AG08395 (cell line): ENCODE data around the gene RAPGEF4.

Source experiments
- DNase-seq: peaks from one replicate; pipeline ENCODE4 v3.0.0; 2012; ENCODE audit warnings: mixed read lengths, low spot score

The RAPGEF4 gene

DNA sequence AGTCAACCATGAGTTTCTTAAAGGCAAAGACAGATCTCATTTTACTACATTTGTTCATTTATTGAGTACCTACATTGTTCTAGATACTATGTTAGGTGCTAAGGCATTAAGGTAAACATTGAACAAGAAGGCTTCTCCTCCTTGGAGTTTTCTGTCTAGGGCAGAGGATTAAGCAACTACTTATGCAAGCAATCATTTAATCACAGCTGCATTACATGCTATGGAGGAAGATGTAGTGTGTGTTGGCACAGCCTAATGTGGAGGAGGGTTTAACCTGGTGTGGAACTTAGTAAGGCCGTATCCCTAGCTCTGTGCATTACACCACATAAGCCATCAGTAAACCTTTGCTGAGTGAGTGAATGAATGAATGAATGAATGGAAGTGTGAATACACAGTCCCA is 233.5 kb downstream of the RAPGEF4 start:
- no peak for DNase-seq

DNA sequence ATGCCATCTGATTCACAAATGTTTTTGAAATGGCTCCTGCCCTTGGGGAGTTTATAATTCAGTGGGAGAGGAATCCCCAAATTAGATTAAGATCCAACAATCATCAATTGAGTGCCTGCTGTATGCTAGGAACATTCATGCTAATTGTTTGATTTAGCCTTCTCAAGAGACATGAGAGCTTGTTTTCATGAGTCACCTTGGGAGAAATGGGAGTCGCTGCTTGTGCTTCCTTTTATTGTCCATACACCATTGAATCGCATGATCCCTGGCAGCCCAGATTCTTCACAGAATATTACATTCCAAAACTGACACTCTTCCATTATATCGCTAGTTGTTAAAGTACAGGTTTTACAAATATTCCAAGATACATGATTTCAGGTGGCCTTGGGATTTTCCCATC is 234.0 kb downstream of the RAPGEF4 start:
- DNase-seq, result no peak

GRCh38 chr2:172970660-172971059 is 235.0 kb downstream of the RAPGEF4 start:
- DNase-seq, result no peak

DNA sequence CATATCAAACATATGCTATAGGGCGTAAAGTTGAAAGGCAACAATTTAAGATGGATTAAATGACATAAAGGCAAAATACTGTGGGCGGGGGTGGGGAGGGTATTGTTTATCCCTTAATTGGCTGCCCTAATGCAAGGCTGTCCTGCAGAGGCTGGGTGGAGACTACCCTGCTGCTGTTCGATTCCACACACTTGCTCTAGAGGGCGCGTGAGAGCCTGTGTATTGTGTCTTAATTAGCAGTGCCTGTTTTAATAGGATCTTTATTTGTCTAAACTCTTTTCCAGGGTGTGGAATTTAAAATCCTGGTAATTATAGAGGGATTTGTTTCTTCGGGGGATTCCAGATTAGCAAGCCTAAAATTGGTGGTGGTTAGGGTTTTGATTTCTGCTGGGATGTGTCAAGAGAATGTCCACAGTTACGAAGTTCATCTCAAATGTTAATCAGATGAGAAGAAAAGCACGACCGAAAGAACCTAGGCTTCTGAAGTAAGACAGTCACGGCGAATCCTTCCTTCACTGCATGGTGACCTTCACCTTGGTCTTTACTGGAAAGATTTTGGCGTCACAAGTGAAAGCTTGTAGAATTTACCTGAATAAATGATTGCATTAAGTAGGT is 236.5 kb downstream of the RAPGEF4 start:
- peak; percentile 75 for DNase-seq

DNA sequence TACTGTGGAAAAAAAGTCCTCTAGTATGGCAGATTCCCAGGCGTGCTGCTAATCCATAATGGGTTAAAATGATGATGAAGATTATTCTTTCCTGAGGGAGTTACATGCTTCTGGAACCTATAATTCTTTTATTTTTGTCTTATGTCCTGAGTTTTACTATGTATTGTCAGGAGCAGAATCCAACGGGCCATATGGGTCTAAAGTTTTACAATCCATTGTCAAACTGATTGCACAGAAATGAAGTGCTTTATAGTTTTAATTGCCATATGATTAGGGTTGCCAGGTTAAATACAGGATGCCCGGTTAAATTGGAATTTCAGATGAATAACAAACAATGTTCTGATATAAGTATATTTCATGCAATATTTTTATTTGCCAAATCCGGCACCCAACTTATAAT is 239.1 kb downstream of the RAPGEF4 start:
- DNase-seq, result no peak

GRCh38 chr2:172976116-172976515 is 240.5 kb downstream of the RAPGEF4 start:
- no peak for DNase-seq

- DNase-seq, result no peak
Measured at GRCh38 chr2:172976816-172977215, 241.2 kb downstream of the RAPGEF4 start.

DNA sequence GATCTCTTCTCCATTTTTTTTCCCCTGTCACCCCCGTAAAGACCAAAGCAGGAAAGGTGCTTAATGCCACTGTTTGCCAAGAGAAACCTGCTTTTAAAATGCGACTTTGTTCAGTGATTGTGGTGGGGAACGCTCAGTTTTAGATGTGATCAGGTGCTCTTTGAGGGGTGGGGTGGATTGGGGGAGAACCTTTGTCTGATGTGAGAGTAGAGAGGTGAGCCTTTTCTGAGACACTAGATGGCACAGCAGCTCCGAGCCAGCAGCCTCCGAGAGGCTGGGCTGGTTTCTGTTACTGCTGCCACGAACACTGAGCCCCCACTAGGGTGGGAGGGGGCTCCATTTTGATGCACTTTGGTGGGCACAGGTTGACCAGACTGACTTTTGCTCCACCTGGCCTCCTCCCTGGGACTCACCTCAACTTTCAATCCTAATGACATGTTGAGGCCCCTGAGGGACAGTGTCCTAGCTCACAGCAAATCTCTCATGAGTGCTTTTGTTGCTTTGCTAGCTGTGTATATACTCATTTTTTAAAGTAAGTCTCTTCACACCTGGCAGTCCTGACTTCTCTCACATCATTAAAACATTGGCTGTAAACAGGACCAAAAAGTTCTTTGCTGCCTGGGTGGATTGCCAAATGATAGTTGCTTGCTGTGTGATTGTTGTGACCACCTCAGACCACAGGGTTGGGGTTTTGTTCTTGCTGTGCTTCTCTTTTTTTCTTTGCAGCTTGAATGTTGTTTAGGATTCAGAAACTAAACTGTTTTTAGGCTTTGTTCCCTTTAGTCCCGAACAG is 241.8 kb downstream of the RAPGEF4 start:
- DNase-seq, result no peak

DNA sequence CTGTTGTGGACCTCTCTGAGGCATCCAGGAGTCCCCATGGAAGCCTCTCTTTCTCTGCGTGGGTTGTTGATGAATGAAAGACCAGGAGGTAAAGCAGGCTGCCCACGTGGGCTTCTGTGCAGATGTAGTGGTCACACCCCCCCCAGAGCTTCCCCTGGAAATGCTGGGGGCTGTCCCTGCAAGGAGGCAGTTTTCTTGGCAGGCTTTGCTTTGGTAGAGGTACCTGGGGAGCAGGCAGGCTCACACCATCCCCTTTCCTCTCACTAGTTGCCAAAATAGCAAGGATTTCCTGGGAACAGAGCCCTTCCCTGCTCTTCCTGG is 242.4 kb downstream of the RAPGEF4 start:
- DNase-seq, result no peak

DNA sequence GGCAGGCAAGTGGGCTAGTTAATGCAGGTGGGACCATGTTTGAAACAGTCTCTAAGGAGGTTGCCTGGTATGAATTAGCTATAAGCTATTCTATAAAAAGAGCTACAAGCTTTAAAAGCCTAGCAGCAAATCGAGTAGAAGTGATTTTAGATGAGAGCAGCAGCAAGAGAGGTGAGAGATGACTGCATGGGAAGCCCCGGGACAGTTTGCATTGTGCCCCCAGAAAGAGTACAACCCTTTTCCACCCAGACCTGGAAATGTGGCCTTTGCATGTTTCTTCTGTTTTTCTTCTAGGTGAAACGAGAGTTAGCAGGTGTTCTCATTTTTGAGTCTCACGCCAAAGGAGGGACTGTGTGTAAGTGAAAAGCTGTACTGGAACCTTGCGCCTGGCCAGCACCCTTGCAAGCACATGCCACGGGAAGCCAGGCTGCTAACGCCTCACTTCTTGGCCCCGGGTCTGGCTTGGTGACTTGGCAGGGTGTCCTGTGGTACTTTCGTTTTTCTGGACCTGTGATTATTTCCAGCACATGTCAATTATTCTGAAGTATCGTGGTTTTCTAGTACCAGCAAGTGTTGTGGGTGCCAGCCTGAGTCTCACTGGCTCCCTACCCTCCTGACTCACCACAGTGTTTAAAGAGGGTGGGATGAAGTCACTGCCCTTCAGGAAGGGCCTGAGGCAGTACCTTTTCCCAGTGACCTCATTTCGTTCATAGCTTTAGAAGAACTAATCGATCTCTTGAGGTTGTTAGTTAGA is 249.7 kb downstream of the RAPGEF4 start:
- DNase-seq, result peak; percentile 54

DNA sequence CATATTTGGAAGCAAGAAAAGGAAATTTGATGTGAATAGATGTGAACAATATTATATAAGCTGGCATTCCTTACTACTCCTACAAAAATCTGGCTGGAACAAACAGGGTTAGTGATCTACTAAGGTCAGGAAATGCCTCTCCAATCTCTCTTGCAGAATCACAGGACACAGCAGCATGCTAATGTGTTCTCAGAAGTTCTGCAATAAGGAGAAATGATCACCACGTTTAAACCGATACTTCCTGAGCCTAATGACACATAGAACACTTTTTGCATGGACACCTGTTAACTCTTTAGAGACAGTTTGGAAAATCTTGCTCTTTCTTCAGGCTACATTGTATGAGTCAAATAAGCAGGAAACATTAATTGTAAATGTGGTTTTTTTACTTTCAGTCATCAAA is 250.4 kb downstream of the RAPGEF4 start:
- DNase-seq, result no peak

- DNase-seq, result no peak
Measured at GRCh38 chr2:172988728-172989127, 253.1 kb downstream of the RAPGEF4 start.

DNA sequence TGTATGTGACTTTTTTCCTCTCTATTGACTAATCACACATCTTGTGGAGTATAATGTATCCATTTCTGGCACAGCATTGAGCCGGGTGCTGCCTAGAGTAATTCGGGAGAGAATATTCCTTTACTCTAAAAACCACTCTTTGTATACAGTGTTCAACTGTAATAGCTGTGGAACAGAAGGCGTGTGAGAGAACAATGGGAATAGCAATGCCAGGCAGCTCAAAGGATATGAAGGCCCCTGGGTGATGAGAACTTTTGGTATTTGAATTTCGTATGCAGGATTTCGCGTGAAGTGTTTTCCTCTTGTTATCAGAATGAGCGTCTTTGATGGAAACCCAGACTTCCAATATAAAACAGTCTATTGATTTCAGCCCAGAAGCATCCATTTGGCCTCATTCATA is 255.4 kb downstream of the RAPGEF4 start:
- DNase-seq, result no peak

DNA sequence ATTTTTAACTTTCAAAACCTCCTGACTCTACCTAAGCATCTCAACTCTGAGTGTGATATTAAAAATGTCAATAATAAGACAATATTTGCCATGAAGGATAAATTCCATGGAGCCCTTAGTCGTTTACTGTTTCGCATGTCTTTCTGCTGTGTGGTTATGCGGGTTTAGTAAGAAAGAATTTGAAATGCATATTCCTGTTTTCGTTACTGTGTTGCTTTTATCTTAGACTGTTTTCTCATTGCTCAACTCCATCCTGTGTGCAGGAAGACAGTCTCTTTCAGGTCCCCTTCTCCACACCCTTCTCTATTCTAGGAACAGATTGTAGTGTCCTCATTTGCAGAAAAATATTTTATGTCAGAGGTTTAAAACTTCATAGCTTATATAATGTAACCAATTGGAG is 257.5 kb downstream of the RAPGEF4 start:
- DNase-seq, result no peak

DNA sequence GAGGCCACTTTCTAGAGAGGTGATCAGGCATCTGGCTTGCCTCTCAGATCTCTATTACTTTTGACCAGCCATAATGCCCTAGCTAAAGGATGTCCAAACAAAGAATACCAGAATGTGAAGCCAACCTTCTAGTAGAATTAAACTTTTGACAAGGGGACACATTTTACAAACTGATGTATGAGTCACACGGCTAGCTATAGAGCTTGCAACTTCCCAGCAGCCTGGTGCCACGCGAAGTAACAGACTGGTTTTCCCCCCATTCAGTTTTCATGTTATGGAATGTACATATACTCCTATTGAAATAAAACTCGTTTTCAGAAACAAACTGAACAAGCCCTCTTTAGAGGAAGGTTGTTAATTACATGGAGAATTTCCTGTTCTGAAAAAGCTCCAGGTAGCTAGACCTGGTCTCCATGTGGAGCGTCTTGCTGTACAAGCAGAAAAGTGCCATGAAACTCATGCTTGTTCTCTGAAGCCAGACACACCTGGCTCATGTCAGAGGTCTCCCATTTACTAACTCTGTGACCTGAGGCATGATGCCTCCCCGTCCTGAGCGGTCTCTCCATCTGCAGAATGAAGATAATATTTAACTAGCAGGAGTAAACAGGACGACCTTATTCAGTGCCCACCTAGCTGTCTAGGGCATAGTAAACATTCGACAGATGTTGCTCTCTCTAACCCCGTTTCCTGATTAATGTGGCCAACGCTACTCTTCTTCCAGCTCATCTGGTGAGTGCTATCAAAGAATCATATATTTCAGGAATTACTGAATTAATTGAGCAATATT is 258.5 kb downstream of the RAPGEF4 start:
- DNase-seq, result no peak

DNA sequence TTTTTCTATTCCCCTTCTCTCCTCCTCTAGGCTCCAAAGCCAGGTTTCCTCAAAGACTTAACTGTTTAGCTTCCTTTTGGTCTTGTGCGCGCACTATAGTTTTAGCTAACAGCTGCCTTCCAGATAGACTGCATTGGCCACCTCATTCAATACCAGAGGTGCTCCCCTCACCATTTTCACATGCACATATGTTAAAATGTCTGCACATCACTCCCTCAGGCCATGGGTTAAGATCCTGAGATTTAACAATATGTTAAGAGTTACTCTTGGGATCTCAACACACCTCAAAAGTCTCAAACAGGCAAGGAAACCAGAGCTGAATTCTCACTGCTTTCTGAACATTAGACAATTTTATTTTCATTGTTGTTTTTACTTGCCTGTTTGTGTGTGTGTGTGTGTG is 259.2 kb downstream of the RAPGEF4 start:
- no peak for DNase-seq

DNA sequence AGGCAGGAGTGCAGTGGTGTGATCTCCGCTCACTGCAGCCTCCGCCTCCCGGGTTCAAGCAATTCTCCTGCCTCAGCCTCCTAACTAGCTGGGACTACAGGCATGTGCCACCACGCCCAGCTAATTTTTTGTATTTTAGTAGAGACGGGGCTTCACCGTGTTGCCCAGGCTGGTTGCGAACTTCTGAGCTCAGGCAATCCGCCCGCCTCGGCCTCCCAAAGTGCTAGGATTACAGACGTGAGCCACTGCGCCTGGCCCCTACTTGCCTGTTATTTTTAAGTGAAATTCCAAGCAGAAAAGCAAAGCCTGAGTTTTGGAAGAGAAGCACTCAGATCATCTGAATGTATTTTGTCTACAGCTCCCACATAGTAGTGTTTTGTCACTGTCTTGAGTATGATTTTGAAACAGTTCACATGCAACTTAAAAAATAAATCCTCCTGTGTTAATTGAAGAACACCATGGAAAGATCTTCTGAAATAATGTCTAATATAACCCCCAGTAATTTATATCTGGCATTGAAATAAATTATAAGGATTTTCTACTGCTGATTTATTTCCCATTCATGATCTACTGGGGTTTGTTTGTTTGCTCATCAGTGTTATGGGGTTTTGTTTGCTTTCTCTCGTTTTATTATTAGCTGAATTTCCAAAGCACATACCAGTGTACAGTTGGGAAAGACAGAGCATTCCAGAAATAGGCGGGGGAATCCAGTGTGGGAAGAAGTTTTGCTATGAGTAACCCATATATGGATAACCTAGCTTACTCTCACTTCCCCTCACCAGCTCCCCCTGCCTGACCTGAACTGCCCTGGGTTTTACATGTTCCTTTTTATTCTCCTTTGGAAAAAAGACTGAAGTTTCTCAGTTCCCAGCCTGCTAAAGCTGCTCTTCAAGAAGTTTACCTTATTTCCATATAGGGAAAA is 259.9 kb downstream of the RAPGEF4 start:
- peak; percentile 85 for DNase-seq

DNA sequence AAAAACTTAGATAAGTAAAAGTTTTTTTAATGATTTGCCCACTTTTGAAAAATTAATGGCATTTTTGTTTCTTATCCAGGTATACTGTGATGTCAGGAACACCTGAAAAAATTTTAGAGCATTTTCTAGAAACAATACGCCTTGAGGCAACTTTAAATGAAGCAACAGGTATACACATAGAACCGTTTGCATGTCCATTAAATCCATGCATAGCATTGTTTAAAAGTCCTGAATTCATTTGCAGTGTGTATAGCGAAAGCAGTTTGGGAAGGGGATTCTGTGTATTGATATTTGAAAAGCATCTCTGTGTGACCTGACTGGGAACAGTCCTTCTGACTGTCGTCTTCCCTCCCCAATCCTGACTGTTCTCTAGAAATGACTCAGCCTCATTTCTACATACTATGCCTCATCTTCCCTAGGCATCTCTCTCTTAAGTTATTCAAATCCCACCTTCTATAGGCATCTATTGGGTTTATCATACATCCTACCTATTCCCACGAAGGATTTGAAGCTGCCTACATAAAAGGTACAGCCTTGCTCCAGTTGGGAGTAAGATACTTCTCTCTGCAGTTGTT is 260.8 kb downstream of the RAPGEF4 start:
- no peak for DNase-seq

- no peak for DNase-seq
Measured at GRCh38 chr2:172997031-172997430, 261.4 kb downstream of the RAPGEF4 start.

- no peak for DNase-seq
Measured at GRCh38 chr2:172998547-172999272, 263.1 kb downstream of the RAPGEF4 start.
